Panc1 (cell line): ENCODE data around the gene SHC3.

Source experiments
- CTCF ChIP-seq: fragments of 450-650 bp; IDR thresholded peaks from 2 replicates; pipeline ENCODE4 v1.5.1; 2017; ENCODE audit warnings: mild to moderate bottlenecking
- POLR2AphosphoS5 ChIP-seq: IDR thresholded peaks from 2 replicates; pipeline ENCODE4 v1.6.1; 2012; ENCODE audit warnings: mild to moderate bottlenecking, low read depth, low read length, moderate library complexity
- REST ChIP-seq, 2 experiments: IDR thresholded peaks; 2 replicates each; pipeline ENCODE4 v1.6.1; 2011 to 2012; ENCODE audit warnings: low read depth in 2 of 2, control low read depth in 1 of 2, low read length in 1 of 2, mild to moderate bottlenecking in 1 of 2, moderate library complexity in 1 of 2; ENCODE audit not compliant: insufficient read depth in 1 of 2
- SIN3A ChIP-seq: IDR thresholded peaks from 2 replicates; pipeline ENCODE4 v1.6.1; 2012; ENCODE audit warnings: low read depth, mild to moderate bottlenecking, low read length, moderate library complexity, borderline replicate concordance; ENCODE audit not compliant: insufficient read depth

- TF ChIP-seq CTCF (no peak), REST (IDR thresholded peaks at IDR 0.05; ENCODE audit: insufficient read depth in 1 of 2, low read depth in 2 of 2, low read length in 1 of 2) (no peak), POLR2AphosphoS5 (no peak), SIN3A (no peak)
Observed at GRCh38 chr9:88993871-88994460, 184.7 kb downstream of the SHC3 start.
